ENCODE data around the gene OR13C8.
A peak's percentile ranks its signal among the peaks of the same experiment; 100 is the strongest.
"Not testable (repeated sequence)": the region's sequence is repeated elsewhere in the genome, so short reads cannot be mapped to it uniquely, and the experiment has no call there.

Gene OR13C8, protein sequence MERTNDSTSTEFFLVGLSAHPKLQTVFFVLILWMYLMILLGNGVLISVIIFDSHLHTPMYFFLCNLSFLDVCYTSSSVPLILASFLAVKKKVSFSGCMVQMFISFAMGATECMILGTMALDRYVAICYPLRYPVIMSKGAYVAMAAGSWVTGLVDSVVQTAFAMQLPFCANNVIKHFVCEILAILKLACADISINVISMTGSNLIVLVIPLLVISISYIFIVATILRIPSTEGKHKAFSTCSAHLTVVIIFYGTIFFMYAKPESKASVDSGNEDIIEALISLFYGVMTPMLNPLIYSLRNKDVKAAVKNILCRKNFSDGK

DNA sequence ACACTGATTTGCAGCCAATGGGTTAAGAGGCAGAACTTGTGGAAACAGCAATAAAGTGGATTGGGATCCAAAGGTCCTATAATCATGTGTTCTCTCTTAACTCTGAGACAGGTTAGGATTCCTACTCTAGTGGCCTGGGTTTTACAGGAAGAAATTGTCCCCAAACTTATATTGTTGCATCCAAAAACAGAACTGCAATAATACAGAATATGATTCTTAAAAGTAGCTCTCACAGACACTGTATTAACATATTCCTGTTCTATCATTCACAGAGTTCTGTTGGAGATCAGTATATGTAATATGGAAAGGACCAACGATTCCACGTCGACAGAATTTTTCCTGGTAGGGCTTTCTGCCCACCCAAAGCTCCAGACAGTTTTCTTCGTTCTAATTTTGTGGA lies at the start of gene OR13C8:
Gene OR13C8, plus strand, starts transcription at position 301 of the 400 bp plus-strand sequence. Its CDS starts 0 bp downstream, at position 301.
- no peak within 1 kb of the TSS for H3K4me3 ChIP-seq (ENCODE audit: low read depth, low read length)
- in situ Hi-C loops (cut with HindIII; ENCODE audit: low sequenced_read_pairs): no loop called here
- TF ChIP-seq, protein P1, sequence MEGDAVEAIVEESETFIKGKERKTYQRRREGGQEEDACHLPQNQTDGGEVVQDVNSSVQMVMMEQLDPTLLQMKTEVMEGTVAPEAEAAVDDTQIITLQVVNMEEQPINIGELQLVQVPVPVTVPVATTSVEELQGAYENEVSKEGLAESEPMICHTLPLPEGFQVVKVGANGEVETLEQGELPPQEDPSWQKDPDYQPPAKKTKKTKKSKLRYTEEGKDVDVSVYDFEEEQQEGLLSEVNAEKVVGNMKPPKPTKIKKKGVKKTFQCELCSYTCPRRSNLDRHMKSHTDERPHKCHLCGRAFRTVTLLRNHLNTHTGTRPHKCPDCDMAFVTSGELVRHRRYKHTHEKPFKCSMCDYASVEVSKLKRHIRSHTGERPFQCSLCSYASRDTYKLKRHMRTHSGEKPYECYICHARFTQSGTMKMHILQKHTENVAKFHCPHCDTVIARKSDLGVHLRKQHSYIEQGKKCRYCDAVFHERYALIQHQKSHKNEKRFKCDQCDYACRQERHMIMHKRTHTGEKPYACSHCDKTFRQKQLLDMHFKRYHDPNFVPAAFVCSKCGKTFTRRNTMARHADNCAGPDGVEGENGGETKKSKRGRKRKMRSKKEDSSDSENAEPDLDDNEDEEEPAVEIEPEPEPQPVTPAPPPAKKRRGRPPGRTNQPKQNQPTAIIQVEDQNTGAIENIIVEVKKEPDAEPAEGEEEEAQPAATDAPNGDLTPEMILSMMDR (IDR thresholded peaks at IDR 0.05; ENCODE audit: low read depth, low read length): no peak
- DNase-seq (ENCODE audit: low read depth, low spot score): no peak

DNA sequence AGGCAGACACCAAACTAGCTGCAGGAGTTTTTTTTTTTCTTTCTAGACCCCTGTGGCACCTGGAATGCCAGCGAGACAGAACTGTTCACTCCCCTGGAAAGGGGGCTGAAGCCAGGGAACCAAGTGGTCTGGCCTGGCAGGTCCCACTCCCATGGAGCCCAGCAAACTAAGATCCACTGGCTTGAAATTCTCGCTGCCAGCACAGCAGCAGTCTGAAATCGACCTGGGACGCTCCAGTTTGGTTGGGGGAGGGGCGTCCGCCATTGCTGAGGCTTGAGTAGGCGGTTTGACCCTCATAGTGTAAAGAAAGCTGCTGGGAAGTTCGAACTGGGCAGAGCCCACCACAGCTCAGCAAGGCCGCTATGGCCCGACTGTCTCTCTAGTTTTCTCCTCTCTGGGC lies 48.7 kb upstream of the OR13C8 start:
- DNase-seq (ENCODE audit: low read depth, low spot score); in situ Hi-C loops (cut with HindIII; ENCODE audit: low sequenced_read_pairs); H3K4me3 ChIP-seq (ENCODE audit: low read depth, low read length): not testable (repeated sequence)

DNA sequence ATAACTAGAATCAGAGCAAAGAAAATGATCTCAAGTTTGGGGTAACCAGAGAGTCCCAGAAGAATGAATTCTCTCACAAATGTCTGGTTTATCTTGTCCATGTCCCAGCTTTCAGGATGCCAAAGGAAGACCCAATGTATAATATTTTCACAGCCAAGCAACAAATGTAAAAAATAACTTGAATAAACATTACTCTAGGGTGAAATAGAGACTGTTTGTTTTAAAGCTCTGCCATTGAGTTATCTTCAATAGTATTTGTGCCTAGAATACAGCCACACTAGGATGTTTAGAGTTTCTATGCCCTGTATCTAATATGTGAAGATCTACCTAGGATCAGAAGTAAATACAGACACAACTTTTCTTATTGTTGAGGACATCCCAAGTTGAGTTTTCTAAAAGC lies 41.9 kb upstream of the OR13C8 start, which contains the start of gene OR13C4:
Gene OR13C4, minus strand, starts transcription at position 101 of the 400 bp plus-strand sequence. Its CDS starts 0 bp downstream, at position 101.
- in situ Hi-C loops (cut with HindIII; ENCODE audit: low sequenced_read_pairs): no loop called here
- TF ChIP-seq, protein P1 (IDR thresholded peaks at IDR 0.05; ENCODE audit: low read depth, low read length): no peak
- H3K4me3 ChIP-seq (ENCODE audit: low read depth, low read length): no peak within 1 kb of the TSS
- DNase-seq (ENCODE audit: low read depth, low spot score): no peak

DNA sequence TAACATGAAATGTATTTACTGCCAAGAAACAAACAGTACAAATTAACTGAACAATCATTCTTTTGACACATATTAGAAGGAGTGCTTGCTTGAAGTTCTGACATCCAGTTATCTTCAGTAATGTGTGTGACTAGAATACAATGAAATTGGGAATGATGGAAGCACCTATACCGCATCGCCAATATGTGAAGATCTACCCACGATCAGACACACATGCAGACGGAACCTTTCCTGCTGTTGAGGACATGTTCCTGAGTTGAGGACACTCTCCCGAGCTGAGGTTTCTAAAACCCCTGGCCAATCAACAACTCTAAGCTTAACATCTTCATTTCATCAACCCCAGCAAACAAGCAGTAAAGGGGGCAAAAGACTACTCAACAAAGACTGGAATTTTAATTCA lies 32.2 kb upstream of the OR13C8 start, which contains the start of gene OR13C3:
Gene OR13C3, minus strand, starts transcription at position 101 of the 400 bp plus-strand sequence. CDS start 133 bp downstream, outside the sequence.
- no peak within 1 kb of the TSS for H3K4me3 ChIP-seq (ENCODE audit: low read depth, low read length)

DNA sequence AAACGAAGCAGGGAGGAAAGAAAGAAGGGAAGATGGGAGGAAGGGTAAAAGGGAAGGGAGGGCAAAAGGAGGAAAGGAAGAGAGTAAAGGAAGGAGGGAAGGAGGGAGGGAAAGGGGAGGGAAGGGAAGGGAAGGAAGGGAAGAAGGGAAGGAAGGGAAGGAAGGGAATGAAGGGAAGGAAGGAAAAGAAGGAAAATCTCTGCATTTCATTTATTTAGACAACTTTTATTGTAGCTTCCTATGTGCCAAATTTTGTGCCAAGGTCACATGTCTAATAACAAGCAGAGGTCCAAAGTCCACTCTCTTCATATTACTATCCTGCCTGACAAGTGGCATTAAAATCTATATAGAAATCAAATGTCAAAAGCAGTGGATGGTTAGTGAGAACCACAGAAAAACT lies 29.7 kb upstream of the OR13C8 start:
- no peak for DNase-seq (ENCODE audit: low read depth, low spot score)

More for the DNA sequence above, 32.2 kb upstream of the OR13C8 start, which contains the start of gene OR13C3:
- in situ Hi-C loops (cut with HindIII; ENCODE audit: low sequenced_read_pairs): no loop called here
- no peak for DNase-seq (ENCODE audit: low read depth, low spot score)
- TF ChIP-seq, protein P1 (IDR thresholded peaks at IDR 0.05; ENCODE audit: low read depth, low read length): no peak

DNA sequence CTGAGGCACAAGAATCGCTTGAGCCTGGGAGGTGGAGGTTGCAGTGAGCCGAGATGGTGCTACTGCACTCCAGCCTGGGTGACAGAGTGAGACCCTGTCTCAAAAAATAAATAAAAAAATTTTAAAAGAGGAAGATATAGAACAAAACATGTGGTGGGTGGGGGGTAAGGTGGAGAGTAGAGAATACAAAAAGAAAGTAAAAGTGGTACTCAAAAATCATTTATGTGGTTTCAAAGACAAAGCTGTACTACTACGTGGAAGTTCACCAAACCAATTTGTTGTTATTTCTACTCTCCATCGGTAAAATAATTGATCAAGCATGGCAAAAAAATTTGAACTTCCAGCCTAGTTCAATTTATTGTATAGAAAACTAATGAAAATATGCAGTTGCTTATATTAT lies 24.3 kb upstream of the OR13C8 start:
- in situ Hi-C loops (cut with HindIII; ENCODE audit: low sequenced_read_pairs): no loop called here
- TF ChIP-seq, protein P1 (IDR thresholded peaks at IDR 0.05; ENCODE audit: low read depth, low read length): no peak

More for the DNA sequence above, 29.7 kb upstream of the OR13C8 start:
- H3K4me3 ChIP-seq (ENCODE audit: low read depth, low read length): no peak overlapping the region
- TF ChIP-seq, protein P1 (IDR thresholded peaks at IDR 0.05; ENCODE audit: low read depth, low read length): no peak
- in situ Hi-C loops (cut with HindIII; ENCODE audit: low sequenced_read_pairs): no loop called here

DNA sequence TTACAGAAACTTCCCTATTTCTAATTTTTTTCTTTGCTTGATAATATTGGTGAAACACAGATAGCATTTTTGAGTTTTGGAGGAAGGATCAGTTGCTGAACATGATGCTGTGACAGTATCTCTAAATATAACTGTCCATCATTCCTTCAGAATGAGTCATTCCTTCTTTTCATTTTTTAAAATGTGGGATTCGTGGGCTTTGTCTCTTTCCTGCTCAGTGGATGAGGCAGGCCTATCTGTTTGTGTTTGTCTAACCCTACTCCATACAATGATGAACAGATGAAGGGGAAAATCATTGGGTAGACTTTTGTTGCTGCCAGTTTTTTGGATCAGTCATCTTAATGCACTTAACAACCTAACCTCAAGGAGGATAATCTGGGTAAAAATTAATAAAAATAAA lies 15.7 kb upstream of the OR13C8 start:
- in situ Hi-C loops (cut with HindIII; ENCODE audit: low sequenced_read_pairs): no loop called here
- H3K4me3 ChIP-seq (ENCODE audit: low read depth, low read length): no peak overlapping the region
- TF ChIP-seq, protein P1 (IDR thresholded peaks at IDR 0.05; ENCODE audit: low read depth, low read length): no peak
- DNase-seq (ENCODE audit: low read depth, low spot score): peak; percentile 4

More for the DNA sequence above, 24.3 kb upstream of the OR13C8 start:
- no peak for DNase-seq (ENCODE audit: low read depth, low spot score)
- no peak overlapping the region for H3K4me3 ChIP-seq (ENCODE audit: low read depth, low read length)
